ENCODE data around the gene FRMPD2.

DNA sequence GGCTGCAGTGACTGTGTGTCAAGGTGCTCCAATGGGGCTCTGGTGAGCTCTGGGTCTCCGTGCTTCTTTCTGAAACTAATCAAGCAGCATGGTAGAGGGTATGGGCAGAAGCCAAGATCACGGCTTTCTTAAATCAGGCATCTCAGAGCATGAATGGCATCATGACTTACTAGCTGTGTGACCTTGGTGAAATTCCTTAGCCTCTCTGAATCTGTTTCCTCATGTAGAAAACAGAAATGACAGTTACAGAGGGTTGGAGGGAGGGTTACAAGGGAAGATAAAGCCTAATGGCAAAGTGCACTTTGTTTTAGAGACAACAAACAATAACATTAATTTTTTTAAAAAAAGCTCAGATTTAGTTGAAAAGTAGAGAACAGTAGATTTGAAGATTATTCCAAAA lies 34.9 kb downstream of the FRMPD2 start:
- TF ChIP-seq EZH2 (IDR thresholded peaks at IDR 0.05; ENCODE audit: borderline replicate concordance, insufficient read depth, low read length, poor library complexity, severe bottlenecking) (no peak), TAF1 (IDR thresholded peaks at IDR 0.05; ENCODE audit: low read depth) (no peak), SMC3 (conservative IDR thresholded peaks at IDR 0.05; ENCODE audit: poor library complexity) (no peak), POLR2AphosphoS5 (IDR thresholded peaks at IDR 0.05) (no peak), RAD21 (conservative IDR thresholded peaks at IDR 0.05) (no peak), MXI1 (conservative IDR thresholded peaks at IDR 0.05; ENCODE audit: poor library complexity, severe bottlenecking) (no peak)
- TF ChIP-seq, protein P1, sequence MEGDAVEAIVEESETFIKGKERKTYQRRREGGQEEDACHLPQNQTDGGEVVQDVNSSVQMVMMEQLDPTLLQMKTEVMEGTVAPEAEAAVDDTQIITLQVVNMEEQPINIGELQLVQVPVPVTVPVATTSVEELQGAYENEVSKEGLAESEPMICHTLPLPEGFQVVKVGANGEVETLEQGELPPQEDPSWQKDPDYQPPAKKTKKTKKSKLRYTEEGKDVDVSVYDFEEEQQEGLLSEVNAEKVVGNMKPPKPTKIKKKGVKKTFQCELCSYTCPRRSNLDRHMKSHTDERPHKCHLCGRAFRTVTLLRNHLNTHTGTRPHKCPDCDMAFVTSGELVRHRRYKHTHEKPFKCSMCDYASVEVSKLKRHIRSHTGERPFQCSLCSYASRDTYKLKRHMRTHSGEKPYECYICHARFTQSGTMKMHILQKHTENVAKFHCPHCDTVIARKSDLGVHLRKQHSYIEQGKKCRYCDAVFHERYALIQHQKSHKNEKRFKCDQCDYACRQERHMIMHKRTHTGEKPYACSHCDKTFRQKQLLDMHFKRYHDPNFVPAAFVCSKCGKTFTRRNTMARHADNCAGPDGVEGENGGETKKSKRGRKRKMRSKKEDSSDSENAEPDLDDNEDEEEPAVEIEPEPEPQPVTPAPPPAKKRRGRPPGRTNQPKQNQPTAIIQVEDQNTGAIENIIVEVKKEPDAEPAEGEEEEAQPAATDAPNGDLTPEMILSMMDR (IDR thresholded peaks at IDR 0.05; ENCODE audit: poor library complexity, severe bottlenecking) = no peak
- TF ChIP-seq, protein P2, sequence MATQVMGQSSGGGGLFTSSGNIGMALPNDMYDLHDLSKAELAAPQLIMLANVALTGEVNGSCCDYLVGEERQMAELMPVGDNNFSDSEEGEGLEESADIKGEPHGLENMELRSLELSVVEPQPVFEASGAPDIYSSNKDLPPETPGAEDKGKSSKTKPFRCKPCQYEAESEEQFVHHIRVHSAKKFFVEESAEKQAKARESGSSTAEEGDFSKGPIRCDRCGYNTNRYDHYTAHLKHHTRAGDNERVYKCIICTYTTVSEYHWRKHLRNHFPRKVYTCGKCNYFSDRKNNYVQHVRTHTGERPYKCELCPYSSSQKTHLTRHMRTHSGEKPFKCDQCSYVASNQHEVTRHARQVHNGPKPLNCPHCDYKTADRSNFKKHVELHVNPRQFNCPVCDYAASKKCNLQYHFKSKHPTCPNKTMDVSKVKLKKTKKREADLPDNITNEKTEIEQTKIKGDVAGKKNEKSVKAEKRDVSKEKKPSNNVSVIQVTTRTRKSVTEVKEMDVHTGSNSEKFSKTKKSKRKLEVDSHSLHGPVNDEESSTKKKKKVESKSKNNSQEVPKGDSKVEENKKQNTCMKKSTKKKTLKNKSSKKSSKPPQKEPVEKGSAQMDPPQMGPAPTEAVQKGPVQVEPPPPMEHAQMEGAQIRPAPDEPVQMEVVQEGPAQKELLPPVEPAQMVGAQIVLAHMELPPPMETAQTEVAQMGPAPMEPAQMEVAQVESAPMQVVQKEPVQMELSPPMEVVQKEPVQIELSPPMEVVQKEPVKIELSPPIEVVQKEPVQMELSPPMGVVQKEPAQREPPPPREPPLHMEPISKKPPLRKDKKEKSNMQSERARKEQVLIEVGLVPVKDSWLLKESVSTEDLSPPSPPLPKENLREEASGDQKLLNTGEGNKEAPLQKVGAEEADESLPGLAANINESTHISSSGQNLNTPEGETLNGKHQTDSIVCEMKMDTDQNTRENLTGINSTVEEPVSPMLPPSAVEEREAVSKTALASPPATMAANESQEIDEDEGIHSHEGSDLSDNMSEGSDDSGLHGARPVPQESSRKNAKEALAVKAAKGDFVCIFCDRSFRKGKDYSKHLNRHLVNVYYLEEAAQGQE (IDR thresholded peaks at IDR 0.05; ENCODE audit: borderline replicate concordance) = no peak
